T-helper 2 cell treated with Interferon-gamma antibody and Interleukin-4, amounts not matched to agents 5 μg/mL and 100 μg/mL, for 36 hours (primary cell): Measurements from ENCODE around the gene OLFM4.

Experiments used
- DNase-seq: peaks from one replicate; pipeline ENCODE4 v3.0.0; 2021; ENCODE audit warnings: low spot score
- H3K27ac Mint-ChIP-seq: one replicate; pipeline ENCODE4 v1.8.0; 2021; ENCODE audit warnings: mild to moderate bottlenecking, mixed read lengths
- H3K27me3 Mint-ChIP-seq: one replicate; pipeline ENCODE4 v1.8.0; 2021; ENCODE audit warnings: low read depth, mixed read lengths
- H3K36me3 Mint-ChIP-seq: one replicate; pipeline ENCODE4 v1.8.0; 2021; ENCODE audit warnings: low read depth, mixed read lengths
- H3K4me1 Mint-ChIP-seq: one replicate; pipeline ENCODE4 v1.8.0; 2021; ENCODE audit warnings: low read depth, mixed read lengths
- H3K4me3 Mint-ChIP-seq: one replicate; pipeline ENCODE4 v1.8.0; 2022; ENCODE audit warnings: mild to moderate bottlenecking, moderate library complexity, mixed read lengths
- H3K9me3 Mint-ChIP-seq: one replicate; pipeline ENCODE4 v1.8.0; 2021; ENCODE audit warnings: mixed read lengths

Gene OLFM4

DNA sequence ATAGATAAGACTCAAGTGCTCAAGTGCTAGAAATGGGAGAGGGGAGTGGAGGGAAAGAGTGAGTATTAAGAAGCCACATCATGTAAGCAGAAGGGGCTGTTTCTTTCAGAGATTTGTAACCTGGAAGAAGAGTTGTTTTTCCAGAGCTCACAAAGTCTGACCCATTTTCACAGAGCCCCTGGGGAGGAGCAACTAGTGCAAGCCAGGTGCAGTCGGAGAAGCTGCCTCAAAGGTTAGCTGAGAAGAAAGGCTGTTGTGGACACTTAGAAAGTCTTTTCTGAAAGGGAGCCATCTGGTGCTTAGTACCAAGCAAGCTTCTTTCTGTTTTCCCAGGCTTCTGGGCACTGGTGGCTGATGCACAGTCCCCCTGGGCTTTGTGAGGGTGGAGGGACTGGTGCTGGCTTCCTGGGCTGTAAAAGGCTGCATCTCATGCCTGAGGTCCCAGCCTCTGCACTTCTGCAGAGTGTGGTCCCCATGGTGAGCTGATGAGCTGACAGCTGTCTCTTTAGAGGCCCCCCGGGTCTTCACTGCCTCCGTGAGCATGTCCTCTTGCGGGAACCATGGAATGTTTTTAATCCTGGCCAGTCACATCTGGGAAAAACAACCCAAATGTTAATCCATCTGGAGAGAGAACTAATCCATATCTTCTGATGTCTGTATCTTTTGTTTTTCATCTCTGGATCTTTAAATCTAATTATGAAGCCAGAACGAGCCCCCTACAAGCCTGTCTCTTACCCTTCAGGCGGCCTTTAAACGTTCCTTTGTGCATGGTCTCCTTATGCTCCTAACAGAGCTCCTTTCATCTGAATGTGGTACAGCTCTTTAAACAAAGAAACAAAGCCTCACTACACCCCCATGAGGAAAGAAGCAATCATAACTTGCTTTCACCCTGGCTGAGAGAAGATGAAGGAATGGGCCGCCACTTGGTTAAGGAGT lies 40.2 kb downstream of the OLFM4 start:
- Mint-ChIP-seq H3K27me3 (no peaks in the 10 kb centered on the region), H3K36me3 (no peaks in the 10 kb centered on the region), H3K9me3 (no peaks in the 10 kb centered on the region), H3K4me1 (no peaks in the 10 kb centered on the region), H3K27ac (no peak overlapping the region), H3K4me3 (no peak overlapping the region)
- no peak for DNase-seq

DNA sequence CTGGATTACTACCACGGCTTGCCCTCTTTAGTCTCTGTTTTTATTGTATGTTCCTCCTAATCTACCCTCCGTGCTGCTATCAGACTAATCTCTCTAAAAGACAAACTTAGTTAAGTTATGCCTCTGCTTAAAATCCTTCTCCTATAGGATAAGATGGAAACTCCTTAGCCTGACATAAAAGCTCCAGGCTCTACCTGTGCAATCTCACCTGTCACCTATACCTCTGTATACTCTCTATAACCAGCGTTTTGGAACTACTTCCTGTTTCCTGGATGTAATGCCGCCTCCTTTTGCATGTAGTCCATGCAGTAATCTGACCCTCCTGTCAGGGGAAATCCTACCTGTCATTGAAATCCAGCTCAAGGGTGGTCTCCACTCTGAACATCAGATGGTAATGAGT lies 41.2 kb downstream of the OLFM4 start:
- Mint-ChIP-seq H3K9me3 (no peaks in the 10 kb centered on the region), H3K27me3 (no peaks in the 10 kb centered on the region), H3K4me3 (no peak overlapping the region), H3K4me1 (no peaks in the 10 kb centered on the region), H3K27ac (no peak overlapping the region), H3K36me3 (no peaks in the 10 kb centered on the region)
- no peak for DNase-seq

DNA sequence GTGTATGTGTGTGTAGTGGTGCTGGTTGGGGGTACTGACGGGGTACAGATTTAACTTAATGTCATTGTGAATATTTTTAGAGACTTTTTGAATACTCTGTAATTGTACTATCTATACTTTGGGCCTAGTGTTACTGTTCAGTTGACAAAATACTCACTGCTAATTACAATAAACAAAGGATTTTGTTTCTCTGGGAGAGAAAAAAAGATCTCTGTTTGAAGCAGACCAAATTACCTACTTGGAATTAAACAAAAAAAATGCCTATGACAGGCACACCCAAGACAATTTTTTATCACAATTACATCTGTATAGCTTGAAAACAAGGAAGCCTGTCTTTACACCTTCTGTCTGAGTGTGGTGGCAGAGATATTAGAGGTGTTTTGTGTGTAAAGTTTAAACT lies 45.1 kb downstream of the OLFM4 start:
- peaks cover 4% of the 10 kb centered on the region for H3K9me3 Mint-ChIP-seq
- no peak overlapping the region for H3K27ac Mint-ChIP-seq
- no peaks in the 10 kb centered on the region for H3K4me1 Mint-ChIP-seq
- no peak overlapping the region for H3K4me3 Mint-ChIP-seq
- DNase-seq: no peak
- H3K36me3 Mint-ChIP-seq: no peaks in the 10 kb centered on the region
- H3K27me3 Mint-ChIP-seq: no peaks in the 10 kb centered on the region

DNA sequence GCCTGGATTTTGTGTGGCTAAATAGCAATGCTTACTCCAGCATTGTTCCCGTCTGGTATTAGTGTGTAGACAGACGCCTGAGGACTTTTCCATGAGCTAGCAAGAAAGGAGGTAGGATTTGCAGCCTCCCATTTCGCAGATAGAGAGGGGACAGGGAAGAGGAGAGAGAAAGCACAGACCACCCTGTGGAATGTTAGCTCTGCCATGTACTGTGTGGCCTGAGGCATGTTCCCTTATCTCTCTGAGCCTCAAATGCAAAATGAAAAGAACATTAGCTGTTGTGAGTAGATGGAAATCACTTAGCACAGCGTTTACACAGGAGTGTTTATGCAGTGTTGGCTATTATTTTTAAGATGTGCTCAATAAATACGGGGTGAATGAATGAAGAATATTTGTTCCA lies 45.5 kb downstream of the OLFM4 start:
- no peak overlapping the region for H3K4me3 Mint-ChIP-seq
- DNase-seq: no peak
- no peak overlapping the region for H3K27ac Mint-ChIP-seq
- H3K9me3 Mint-ChIP-seq: peaks cover 4% of the 10 kb centered on the region
- H3K4me1 Mint-ChIP-seq: no peaks in the 10 kb centered on the region
- H3K36me3 Mint-ChIP-seq: no peaks in the 10 kb centered on the region
- H3K27me3 Mint-ChIP-seq: no peaks in the 10 kb centered on the region

DNA sequence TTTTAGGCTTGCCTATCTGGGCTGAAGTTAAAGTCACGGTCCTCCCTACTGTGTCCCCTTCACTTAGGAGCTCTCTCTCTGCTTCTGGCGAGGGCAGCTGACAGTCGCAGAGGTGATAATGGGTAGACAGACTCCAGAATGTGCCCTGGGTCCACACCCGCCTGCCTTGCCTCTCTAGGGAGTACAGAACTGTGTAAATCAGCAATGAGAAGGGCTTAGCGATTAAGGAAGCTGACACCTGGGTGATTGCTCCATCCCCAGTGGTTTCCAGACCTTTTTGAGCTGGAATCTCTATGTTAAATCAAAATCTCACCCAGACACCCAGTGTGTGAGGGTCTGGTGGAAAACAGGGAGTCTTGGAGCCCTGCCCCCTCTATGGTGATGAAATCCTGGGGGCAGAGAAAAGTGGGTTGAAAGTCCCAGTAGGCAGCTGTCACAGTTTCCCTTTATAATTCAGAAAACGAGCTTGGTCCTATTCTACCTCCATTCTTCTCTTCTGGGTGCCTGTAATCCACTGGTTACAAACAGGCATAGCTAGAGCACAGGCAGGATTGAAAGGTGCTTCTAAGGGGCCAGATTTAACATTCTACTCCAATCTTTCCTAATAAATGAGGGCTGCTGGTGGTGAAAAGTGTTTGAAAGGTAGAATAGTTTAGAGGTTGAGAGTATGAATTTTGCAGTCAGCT lies 46.9 kb downstream of the OLFM4 start:
- no peak overlapping the region for H3K4me3 Mint-ChIP-seq
- H3K27me3 Mint-ChIP-seq: no peaks in the 10 kb centered on the region
- H3K36me3 Mint-ChIP-seq: no peaks in the 10 kb centered on the region
- no peaks in the 10 kb centered on the region for H3K4me1 Mint-ChIP-seq
- H3K9me3 Mint-ChIP-seq: peaks cover 4% of the 10 kb centered on the region
- no peak overlapping the region for H3K27ac Mint-ChIP-seq
- DNase-seq: no peak

DNA sequence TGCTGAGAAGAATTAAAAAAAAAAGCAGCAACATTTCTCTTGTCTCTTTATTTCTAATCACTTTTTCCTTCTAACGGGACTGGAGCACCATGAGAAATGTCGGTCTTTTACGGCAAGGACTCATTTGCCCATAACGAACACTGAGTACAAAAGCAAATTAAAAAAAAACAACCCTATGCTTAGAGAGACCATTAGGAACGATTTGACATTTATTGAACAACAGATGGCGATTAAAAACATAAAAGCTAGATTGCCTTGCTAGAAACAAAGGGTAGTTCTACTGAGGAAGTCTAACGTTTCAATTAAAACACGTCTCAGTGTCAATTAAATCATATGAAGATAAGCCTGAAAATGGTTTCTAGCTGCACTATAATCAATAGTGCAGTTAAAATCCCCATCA lies 51.1 kb downstream of the OLFM4 start:
- H3K27ac Mint-ChIP-seq: no peak overlapping the region
- peaks cover 4% of the 10 kb centered on the region for H3K9me3 Mint-ChIP-seq

DNA sequence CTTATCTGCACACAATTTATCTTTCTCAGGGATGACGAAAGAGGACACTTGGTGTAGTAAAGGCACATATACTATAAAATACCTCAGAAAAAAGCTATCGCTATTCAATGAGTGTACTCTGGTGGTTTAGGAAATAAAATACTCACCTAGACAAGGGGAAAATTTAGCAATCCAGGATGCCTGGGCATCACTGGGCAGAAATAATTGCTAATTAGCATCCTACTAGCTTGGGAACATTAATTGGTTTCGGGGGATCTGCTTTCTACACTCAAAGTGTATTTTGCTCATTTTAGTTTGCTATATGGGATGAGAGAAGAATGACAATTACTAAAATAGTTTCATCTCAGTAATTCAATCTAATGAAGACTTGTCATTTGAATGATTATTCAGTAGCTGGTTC lies 60.3 kb downstream of the OLFM4 start:
- Mint-ChIP-seq H3K9me3 (peaks cover 6% of the 10 kb centered on the region), H3K27ac (no peak overlapping the region), H3K4me3 (no peak overlapping the region), H3K27me3 (no peaks in the 10 kb centered on the region), H3K4me1 (no peaks in the 10 kb centered on the region), H3K36me3 (no peaks in the 10 kb centered on the region)
- DNase-seq: no peak

More for the DNA sequence above, 51.1 kb downstream of the OLFM4 start:
- H3K4me1 Mint-ChIP-seq: no peaks in the 10 kb centered on the region
- no peak for DNase-seq
- H3K27me3 Mint-ChIP-seq: no peaks in the 10 kb centered on the region
- H3K4me3 Mint-ChIP-seq: no peak overlapping the region
- no peaks in the 10 kb centered on the region for H3K36me3 Mint-ChIP-seq

DNA sequence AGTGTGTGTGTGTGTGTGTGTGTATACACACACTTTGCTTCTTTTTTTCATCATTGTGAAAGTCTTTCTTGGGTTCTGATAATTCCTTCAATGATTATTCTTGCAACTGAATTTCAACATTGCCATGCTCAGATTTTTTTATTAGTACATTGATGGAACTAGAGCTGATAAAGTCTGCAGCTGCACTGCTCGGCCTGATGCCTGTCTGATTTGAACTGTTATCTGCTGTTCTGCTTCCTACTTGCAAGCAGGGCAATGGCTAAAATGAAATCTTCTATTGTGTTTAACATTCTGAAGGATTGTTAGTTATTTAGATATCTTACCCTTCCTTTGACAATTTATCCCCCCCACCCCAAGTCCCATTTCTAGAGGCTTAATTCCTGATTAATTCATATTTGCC lies 61.3 kb downstream of the OLFM4 start:
- DNase-seq: no peak
- peaks cover 6% of the 10 kb centered on the region for H3K9me3 Mint-ChIP-seq
- H3K27ac Mint-ChIP-seq: no peak overlapping the region
- H3K27me3 Mint-ChIP-seq: no peaks in the 10 kb centered on the region
- no peaks in the 10 kb centered on the region for H3K36me3 Mint-ChIP-seq
- no peak overlapping the region for H3K4me3 Mint-ChIP-seq
- H3K4me1 Mint-ChIP-seq: no peaks in the 10 kb centered on the region

DNA sequence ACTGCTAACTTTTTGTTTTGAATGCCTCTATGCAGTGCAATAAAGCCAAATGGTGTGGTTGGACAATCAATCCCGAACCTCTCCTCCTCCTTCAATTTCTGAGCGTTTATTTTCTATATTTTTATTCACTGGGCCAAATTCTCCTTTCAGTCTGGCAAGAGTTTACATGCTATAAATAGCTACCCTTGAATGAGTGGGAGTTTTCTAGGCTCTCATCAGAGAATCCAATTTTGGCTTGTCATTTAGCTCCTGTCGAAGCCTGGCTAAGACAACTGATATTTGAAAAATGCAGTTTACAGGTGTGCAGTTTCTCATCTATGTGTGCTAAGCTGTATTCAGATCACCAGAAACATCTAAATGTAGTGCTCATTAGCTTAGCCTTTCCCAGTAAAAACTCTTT lies 61.8 kb downstream of the OLFM4 start:
- DNase-seq: no peak
- Mint-ChIP-seq H3K9me3 (peaks cover 6% of the 10 kb centered on the region), H3K27ac (no peak overlapping the region), H3K4me1 (no peaks in the 10 kb centered on the region), H3K27me3 (no peaks in the 10 kb centered on the region), H3K4me3 (no peak overlapping the region), H3K36me3 (no peaks in the 10 kb centered on the region)

DNA sequence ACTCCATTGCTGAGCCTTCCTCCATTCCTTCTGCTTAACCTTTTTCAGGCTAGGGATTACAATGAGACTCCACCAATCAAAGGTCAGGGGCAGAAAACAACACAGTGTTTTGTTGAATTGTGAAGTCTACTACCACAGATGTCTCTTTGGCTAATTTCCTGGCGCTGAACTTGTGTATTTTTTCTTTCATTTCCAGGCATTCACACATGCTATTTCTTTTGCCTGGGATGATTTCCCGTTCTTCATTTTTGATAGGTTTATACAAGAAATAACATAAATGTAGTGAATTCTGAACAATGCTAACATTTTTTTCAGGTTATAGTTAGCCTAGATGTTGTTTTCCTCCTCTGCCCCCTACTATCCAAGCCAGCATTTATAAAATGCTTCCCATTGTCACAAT lies 64.3 kb downstream of the OLFM4 start:
- H3K36me3 Mint-ChIP-seq: no peaks in the 10 kb centered on the region
- H3K27ac Mint-ChIP-seq: no peak overlapping the region
- no peak overlapping the region for H3K4me3 Mint-ChIP-seq
- no peak for DNase-seq
- H3K9me3 Mint-ChIP-seq: peaks cover 6% of the 10 kb centered on the region
- no peaks in the 10 kb centered on the region for H3K4me1 Mint-ChIP-seq
- H3K27me3 Mint-ChIP-seq: no peaks in the 10 kb centered on the region

DNA sequence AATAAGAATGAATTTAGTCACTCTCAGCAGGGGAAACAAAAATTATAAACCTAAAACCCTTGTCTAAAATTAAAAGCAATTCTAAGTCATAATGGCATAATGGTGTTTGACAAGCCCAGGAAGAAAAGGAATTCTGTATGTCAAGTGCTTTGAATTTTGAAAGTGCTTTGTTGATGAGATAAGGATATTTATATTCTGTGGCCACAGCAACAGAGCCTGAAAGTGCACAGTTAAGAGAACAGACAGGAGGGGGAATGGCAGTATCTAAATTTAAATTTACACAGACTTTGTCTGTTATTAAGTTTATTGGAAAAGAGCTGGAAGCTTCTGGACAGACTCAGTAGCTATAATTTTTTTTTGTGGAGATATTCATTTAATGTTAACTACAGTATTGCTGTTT lies 69.8 kb downstream of the OLFM4 start:
- no peaks in the 10 kb centered on the region for H3K36me3 Mint-ChIP-seq
- H3K27me3 Mint-ChIP-seq: no peaks in the 10 kb centered on the region
- H3K4me1 Mint-ChIP-seq: no peaks in the 10 kb centered on the region
- H3K4me3 Mint-ChIP-seq: no peak overlapping the region
- H3K27ac Mint-ChIP-seq: no peak overlapping the region
- H3K9me3 Mint-ChIP-seq: peaks cover 7% of the 10 kb centered on the region
- DNase-seq: no peak

DNA sequence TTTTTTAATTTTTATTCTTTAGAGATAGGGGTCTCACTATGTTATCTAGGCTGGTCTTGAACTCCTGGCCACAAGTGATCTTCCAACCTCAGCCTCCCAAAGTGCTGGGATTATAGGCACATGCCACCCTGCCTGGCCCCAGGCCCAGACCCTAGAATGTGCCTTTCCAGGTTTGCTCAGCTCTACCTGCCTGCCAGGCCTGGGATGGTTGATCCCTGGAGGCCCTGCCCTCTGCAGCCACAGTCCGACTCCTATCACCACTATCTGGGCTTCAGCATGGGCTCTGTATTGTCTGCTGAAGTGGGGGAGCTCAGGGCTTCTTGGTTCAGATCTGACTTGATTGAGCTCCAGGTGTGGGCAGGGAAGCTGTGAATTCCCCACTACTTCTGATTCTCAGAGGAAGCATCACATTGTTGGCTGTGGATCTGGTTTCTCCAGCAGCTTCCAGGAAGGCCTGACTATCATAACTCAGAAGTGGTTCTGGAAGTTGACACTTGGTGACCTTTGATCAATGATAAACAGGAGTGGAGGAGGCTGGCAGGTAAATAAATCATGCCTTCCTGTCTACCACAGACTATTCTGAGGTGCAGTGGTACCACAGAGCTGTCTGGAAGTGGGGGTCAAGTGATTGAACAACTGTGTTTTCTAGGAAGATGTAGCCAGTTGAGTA lies 71.9 kb downstream of the OLFM4 start:
- no peak for DNase-seq
- Mint-ChIP-seq H3K27me3 (no peaks in the 10 kb centered on the region), H3K4me3 (no peak overlapping the region), H3K4me1 (no peaks in the 10 kb centered on the region), H3K27ac (no peak overlapping the region), H3K36me3 (no peaks in the 10 kb centered on the region), H3K9me3 (peaks cover 6% of the 10 kb centered on the region)
